Stimulated activated CD8-positive, alpha-beta memory T cell treated with anti-CD3 and anti-CD28 coated beads, Interleukin-12 subunit alpha, Interleukin-12 subunit beta, amount 100 ng/mL, for 24 hours (primary cell): ENCODE data around the gene SGK1.
"Not testable (repeated sequence)": the region's sequence is repeated elsewhere in the genome, so short reads cannot be mapped to it uniquely, and the experiment has no call there.

Source experiments
- DNase-seq: peaks from one replicate; pipeline ENCODE4 v3.0.0-alpha.2; 2020; ENCODE audit errors: extremely low read depth

The SGK1 gene

DNA sequence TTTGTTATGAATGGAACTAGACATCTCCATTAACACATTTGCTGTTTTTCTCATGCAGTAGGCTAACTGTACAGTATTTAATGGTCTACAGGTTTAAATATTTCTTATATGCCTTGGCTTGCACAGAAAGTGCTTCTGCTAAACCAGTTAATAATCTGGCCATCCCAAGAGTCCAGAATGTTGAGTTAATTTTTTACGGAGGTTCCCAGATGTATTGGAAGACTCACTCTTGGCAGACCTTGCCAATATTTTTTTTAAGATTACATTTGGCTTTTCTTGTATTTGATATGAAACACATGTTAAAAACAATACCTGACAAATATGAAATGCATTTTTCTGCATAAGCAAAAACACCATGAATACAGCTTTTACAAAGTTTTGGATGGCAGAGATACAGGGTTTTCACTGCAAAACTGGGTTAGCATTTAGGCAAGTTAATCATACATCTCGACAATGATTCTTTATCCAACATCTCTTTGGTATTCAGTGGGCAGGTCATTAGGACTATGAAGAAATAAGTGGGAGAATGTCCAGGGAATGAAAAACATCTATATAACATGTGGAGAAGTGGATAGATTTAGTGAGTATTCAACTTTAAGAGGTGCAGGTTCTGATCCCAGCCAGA lies 94.0 kb downstream of the SGK1 start:
- no peak for DNase-seq

DNA sequence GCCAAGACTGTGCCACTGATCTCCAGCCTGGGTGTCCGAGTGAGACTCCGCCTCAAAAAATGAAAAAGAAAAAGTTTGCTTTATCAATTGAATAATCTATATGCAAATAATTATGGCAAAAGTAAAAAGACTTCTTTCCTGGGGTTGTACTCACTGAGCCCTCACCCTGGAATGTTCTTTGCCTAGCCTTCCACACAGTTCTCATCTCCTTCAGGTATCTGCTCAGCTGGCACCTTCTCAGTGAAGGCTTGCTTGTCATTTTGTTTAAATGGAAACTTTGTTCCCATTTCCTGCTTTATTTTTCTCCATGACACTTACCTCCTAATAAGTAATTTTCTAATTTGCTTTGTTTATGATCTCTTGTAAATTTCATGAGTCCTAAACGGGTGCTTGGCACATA lies 96.7 kb downstream of the SGK1 start:
- no peak for DNase-seq

DNA sequence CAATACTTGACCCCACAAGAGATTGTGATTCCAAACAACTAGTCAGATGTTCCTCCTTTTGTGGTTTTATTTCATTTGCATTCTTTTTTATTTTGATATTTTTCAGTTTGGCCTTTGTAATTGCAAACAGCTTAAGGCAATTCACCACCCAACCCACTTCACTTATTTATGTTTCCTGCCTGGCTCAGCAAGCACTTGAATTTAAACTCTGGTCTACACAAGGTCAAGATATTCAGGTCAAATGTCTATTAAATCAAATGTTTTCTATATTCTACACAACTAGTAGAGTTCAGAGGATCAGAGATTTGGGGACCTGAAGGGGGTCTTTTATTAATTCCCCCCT lies 100.1 kb downstream of the SGK1 start:
- DNase-seq = no peak

DNA sequence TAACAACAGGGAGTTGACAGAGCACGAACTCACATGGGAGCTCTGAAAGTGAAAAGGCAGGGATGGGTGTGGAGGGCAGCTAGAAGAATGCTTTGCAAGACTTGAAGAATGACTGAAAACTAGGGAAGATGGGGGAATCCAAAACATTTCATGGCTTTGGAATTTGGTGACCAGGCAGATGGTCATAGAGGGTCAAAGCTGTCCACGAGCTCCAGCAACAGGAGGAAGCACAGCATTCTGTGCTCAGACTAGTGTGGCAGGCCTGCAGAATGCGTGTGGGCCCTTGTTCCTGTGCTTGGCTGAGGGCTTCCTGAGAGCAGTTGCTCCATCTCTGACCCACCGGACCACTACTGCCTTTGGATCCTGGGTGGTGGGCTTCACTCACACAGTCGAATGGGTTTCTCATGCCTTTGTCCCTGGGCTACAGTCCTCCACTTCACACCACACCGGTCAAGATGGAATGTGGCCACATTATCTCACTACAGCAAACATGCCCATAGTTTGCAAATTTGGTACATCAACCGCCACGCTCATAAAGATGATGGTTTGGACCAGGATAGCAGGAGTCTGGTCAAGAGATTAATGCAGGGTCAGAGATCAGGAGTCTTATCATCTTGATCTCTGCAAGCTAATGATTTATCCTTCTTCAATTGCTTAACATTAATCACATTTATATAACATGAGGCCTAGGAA lies 100.7 kb downstream of the SGK1 start:
- no peak for DNase-seq

DNA sequence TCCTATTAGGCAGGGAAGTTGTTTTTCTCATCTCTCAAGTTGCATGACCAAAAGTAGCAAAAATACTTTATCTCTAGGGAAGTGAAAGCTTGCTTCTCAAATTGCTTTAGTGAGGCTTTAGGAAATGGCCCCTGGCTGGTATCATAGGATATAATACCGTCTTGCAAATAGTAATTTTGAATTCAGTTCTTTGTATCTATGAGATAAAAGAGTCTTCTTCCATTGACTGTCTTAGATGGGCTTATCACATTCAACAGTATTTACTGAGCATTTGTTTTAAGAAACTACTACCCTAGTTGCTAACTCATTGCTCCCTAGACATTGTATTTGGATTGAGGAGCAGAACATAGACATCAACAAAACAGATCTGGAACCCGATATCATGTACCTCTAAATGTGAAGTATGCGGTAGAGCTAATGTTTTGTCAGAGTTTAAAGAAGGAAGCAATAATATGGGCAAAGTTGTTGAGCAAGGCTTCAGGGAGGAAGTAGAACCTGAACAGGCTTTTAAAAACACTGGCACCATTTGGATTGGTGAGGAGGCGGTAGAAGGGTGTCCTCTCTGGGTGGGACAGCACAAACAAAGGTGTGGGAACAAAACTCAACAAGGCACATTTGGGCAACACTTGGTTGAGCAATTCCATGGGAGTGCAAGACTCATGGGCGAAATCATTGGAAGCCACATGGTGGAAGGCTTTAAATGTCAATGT lies 101.5 kb downstream of the SGK1 start:
- no peak for DNase-seq

DNA sequence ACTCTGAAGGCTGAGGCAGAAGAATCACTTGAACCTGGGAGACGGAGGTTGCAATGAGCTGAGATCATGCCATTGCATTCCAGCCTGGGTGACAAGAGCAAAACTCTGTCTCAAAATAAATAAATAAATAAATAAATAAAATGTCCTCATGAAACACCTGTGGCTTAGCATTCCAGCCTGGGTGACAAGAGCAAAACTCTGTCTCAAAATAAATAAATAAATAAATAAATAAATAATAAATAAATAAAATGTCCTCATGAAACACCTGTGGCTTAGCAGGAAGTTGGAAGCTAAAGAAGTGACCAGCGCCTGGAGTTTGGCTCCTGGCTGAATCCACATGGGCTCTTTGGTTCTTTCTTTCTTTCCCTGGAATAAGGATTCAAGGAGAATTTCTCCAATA lies 104.5 kb downstream of the SGK1 start:
- DNase-seq = not testable (repeated sequence)

DNA sequence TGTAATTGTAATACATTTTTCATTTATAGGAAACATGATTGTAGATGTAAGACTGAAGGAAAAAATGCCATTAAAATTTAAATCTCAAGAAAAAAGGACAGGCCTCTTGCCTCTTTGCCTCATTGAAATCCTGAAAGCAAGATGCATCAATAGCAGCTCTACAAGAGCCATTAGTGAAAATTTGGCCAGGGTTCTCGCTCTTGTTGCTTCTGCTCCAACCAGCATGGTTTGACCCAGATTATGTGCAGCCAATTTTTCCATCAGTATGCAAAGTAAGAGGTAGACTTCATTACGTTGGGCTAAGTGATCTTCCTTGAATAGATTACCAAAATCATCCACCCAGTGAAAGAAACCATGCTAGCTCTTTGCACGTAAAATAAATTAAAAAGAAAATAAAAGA lies 106.6 kb downstream of the SGK1 start:
- DNase-seq = no peak

DNA sequence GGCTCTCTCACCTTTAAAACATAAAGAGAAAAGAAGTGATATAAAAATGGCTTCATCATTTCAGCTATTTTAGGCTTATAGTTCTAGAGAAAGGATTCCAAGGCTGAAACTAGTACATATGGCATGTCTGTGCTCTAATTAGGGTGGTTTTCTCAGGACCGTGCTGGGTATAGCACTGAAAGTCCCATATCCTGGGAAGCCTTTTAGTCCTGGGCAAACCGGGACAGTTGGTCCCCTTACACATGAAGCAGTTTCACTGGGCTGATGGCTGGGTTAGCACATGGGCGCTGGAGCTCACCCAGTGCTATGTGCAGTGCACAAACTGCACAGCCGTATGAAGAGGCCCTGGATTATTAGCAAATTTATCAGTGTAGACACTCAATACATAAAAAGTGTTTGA lies 110.5 kb downstream of the SGK1 start:
- DNase-seq = no peak

DNA sequence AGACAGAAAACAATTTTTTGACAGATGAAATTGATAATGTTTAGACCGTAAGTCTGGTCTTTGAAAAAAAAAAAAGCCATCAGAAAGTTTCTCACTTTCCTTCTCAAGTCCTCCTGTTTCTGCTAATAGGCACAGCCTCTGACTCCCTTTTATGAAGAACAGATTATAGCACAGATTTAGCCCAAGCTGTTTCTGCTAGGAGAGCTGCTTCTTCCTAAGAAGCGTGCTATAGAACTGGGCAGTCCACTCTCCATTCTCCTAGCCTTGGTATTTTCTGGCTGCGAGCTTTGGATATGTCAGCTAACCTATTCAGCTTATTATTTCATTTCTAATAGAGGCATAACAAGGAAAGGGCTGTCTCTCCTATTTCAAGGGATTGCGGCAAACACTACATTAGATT lies 112.5 kb downstream of the SGK1 start:
- DNase-seq = no peak

DNA sequence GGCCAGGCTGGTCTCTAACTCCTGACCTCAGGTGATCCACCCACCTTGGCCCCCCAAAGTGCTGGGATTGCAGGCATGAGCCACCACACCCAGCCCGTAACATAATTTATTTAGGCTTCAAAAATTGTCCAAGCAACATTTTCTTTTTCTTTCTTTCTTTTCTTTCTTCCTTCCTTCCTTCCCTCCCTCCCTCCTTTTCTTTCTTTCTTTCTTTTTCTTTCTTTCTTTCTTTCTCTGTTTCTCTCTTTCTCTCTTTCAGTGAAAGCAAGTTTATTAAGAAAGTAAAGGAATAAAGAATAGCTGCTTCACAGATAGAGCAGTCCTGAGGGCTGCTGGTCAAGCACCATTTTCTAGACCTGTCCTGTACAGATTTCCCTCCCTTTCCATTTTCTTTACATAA lies 113.2 kb downstream of the SGK1 start:
- not testable (repeated sequence) for DNase-seq

DNA sequence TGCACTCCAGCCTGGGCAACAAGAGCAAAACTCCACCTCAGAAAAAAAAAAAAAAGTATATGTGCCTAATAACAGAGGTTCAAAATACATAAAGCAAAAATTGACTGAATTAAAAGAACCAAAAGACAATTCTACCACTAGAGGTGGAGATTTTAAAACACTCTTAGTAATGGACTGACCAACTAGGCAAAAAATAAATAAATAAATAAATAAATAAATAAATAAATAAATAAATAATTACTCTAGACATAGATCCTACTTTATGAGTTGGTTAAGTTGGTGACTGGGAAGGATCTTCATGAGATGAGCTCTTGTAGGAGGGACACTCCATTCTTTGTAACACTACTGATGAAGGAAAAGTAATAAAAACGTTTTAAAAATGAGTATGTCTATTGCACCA lies 113.9 kb downstream of the SGK1 start:
- no peak for DNase-seq

DNA sequence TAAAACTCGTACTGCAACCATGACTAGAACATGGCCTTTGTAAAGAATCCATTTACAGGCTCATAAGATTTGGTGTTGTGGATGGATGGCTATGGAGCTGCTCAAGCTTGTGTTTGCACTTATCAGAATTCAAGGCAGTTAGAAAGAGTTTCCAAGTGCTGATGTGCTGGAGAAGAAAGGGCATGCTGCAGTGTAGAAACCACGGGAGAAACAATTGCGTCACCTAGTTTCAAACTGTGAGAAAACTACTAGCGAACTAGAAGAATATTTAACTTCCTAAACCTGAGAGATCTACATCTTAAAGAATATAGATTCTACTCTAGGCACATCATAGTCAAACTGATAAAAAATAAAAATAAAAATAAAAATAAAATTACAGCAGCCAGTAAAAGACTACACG lies 116.2 kb downstream of the SGK1 start:
- no peak for DNase-seq

DNA sequence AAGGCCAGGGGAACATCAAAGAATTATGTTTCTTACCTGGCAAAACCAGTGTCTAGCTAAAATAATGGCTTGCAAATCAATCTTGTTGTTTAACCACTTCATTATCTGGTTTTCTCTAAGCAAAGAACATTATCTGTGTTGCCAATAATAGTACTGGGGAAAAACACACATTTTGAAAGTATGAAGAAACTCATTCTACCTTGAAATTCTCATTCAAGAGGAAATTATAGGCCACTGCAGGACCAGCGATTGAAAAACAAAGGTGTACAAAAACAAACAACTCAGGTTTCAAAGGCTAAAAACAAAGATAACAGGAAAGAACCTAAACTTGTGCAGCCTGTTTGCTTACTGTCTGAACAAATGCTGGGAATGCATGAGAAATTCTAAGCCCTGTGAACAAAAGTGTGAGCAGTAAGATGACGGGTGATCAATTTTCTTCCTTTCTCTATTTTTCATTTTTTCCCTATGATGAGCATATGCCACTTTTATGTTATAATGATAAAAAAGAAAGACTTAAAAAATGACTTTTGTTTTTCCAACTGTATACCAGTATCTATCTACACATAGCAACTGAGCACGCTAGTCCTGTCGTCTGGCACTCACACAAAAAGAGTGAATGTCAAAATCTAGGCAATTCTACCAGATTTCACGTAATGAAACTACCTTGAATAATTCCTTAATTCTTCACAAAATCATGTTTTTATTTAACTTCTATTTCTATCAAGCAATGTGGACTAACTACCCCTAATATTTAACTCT lies 117.9 kb downstream of the SGK1 start:
- DNase-seq = no peak

DNA sequence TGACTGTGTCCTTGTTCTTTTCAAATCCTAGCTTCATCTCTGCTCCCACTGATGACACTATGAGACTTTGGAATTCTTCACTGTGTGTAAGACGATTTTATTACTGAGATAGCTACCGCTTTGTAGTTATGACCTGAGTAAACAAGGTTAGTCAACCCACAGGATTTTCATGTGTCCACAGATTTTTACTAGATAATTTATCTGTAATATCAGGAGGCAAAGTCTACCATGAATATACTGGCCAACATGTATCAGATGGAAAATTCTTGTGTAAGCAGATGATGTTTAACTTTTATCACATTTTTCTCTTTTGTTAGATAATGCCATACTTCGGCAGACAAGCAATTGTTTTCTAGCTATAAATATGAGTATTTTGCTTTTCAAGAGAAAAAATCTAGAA lies 119.8 kb downstream of the SGK1 start:
- no peak for DNase-seq

DNA sequence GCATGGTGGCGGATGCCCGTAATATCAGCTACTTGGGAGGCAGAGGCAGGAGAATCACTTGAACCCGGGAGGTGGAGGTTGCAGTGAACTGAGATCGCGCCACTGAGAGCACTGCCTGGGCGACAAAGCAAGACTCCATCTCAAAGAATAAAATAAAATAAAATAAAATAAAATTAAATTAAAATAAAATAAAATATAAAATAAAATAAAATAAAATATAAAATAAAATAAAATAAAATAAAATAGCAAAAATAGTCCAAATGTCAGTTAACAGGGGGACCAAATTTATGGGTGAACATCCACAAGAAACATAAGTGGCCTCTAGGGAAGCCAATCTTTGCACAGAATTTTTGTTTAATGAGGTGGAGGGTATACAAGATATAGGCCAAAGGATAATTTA lies 120.2 kb downstream of the SGK1 start:
- DNase-seq = not testable (repeated sequence)

DNA sequence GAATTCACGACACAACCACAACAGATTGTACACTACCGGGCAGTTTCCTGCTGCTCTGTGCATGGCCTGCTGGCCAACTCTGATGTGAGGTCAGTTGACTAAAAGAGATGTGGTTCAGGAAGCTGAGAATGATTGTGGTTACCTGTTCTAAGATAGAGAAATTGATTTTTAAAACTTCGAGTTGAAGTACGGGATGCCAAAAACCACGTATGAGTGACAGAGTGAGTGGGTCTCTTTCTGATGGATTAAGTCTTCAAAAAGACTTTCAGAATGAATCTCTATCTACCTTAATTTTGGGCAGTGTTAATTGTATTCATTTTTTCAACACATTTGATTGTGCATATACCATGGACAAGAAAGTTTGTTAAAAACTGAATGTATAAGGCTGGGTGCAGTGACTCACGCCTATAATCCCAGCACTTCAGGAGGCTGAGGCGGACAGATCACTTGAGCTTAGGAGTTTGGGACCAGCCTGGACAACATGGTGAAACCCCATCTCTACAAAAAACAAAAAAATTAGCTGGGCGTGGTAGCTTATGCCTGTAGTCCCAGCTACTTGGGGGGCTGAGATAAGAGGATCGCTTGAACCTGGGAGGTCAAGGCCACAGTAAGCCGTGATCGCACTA lies 121.2 kb downstream of the SGK1 start:
- no peak for DNase-seq

DNA sequence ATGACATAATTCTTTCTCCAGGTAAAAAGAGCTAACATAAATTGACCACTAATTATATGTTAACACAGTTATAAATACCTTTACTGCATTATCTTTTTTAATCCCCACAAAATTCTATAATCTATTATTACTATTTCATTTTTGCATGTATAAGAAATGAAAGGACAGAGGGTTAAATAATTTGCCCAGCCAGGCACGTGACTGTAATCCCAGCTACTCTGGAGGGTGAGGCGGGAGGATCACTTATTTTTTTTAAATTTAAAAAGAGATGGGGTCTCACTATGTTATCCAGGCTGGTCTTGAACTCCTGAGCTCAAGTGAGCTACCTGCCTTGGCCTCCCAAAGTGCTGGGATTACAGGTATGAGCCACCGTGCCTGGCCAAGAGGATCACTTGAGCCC lies 121.9 kb downstream of the SGK1 start:
- DNase-seq = no peak

DNA sequence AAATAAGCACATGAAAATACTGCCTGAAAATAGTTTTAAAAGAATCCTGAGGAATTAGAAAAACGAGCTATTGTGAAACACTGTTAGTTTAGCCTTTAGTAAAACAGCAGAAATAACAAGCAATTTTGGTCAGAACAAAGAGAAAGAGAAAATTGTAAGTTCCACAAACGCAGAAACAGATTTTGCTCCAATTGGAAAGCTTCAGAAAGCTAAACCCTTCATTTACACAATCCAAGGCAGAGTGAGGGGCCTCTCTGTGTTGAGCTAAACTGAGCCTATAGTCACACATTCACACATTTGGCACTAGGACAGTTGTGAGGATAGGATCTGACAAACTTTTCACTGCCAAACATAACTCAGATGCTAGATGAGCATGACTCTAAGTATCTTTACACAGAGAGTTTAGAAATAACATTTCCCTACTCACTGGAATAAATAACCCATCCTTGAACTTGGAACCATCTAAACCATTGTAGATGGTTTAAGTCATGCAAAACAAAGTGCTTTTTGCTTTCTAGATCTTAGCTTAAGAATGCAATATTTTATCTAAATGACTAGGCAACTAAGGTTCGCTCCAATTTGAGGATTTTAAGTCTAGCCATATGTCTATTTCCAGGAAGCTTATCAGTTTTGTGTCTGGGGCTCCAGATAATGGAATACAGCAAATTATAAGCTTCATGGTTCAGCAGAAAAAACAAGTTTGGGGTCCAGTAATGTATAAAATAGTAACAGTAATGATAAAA lies 122.6 kb downstream of the SGK1 start:
- no peak for DNase-seq

DNA sequence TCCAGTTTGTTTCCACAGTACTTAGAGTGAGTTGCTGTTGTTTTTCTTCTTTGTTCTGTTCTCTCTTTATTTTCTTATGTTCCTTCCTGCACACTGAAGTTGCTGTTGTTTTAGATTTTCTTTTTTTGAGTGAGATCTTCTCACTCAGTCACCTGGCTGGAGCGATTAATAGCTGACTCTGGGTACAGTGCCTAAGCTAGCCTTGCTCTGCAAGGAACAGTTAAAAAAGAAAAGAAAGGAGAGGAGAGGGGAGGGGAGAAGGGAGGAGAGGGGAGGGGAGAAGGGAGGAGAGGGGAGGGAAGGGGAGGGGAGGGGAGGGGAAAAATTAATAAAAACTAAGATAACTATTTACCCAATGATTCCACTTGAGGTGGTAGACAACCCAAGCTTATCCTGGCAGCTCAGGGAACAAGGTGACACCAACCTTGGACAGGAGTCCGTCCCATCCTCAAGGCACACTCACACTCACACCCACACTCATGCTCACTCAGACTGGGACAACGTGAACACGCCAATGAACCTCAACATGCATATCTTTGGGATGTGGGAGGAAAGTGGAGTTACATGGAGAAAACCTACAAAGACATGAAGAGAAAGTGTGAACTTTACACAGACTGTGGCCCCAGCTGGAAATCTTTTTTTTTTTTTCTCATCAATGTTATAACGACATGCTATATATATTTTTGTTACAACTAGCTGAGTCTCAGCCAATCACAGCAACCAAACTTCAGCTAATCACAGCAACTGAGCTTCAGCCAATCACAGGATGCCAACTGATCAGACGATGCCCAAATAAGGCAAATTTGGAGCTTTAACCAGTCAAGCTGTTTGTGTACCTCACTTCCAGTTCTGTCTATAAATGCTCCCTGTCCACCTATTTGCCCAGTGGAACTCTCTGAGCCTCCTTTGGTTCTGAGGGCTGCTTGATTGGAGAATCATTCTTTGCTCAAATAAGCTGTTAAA lies 124.1 kb downstream of the SGK1 start:
- no peak for DNase-seq

DNA sequence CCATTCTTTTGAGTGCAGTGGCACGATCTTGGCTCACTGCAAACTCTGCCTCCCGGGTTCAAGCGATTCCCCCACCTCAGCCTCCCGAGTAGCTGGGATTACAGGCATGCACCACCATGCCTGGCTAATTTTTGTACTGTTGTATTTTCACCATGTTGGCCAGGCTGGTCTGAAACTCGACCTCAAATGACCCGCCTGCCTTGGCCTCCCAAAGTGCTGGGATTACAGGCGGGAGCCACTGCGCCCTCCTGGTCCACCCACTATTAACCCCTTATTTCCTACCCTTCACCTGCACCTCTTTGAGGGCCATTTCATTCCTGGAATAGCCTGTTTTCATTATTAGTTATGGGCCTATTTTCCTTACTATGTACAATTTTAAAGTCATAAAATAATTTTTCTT lies 125.3 kb downstream of the SGK1 start:
- not testable (repeated sequence) for DNase-seq
